ENCODE data around the gene SLC25A10. TPM values are rescaled to one million over a fixed set of nuclear protein-coding genes. Genes with fewer than 3 reads are reported as not detected.
A peak's percentile ranks its signal among the peaks of the same experiment; 100 is the strongest.

The SLC25A10 gene
- total RNA-seq, 1 donor from 2014 or later, result 8.6 TPM

DNA sequence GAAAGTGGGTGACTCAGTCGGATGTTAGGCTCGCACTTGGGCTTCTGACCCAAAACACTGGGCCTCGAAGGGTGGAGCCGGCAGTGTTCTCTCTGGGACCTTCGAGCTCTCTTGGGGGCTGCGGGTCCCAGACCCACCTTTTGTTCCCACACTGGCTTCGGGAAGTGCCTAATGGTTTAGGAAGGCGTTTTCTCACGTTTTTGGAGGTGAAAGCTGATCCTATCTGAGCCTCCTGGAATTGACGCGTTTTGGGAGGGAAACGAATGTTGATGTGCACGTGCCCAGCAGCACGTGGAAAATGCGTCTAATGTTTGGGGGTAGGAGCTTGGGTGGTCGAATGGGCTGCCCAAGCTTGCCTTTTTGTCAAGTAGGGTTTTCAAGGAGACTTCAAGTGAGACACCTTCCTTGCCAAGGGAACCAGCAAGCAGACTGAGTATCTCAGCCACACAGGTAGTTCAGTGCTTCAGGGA is 27.6 kb upstream of the SLC25A10 start:
- DNase-seq (no peak), ATAC-seq (no peak)
- intact Hi-C loops (cut with micrococcal nuclease), result no loop called here

GRCh38 chr17:81685108-81685507 is 27.0 kb upstream of the SLC25A10 start:
- DNase-seq (no peak), ATAC-seq (no peak)
- intact Hi-C loops (cut with micrococcal nuclease), result no loop called here

DNA sequence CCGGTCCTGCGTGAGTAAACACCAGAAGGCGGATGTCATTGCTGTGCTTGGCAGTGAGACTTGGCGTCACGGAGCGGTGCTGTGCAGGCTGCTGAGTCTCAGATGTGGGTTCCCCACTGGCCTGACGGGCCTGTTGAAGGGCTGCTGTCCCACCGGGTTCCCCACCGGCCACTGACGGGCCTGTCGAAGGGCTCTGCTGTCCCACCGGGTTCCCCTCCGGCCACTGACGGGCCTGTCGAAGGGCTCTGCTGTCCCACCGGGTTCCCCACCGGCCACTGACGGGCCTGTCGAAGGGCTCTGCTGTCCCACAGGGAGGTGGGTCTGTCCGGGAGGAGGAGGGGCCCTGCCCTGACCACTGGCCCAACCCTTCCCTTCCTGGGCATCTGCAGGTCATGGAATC is 25.5 kb upstream of the SLC25A10 start:
- intact Hi-C loops (cut with micrococcal nuclease), result no loop called here
- no peak for DNase-seq

GRCh38 chr17:81687770-81688541 is 24.1 kb upstream of the SLC25A10 start:
- ATAC-seq (no peak), DNase-seq (no peak)
- intact Hi-C loops (cut with micrococcal nuclease), result no loop called here

More for the DNA sequence above, 25.5 kb upstream of the SLC25A10 start:
- no peak for ATAC-seq

DNA sequence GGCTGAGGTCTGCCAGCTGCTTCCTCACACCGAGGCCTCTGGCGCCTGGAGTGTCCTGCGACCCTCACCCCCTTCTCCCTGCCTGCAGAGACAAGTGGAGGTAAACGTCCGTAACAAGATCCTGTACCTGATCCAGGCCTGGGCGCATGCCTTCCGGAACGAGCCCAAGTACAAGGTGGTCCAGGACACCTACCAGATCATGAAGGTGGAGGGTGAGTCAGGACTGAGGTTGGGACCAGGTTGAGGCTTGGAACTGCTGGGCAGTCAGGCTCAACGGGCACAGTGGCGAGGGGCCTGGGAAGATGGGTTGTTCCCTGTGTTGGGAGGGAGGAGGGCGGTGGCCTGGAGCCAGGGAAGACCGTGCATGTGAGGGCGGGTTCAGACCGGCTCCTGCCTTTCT is 23.5 kb upstream of the SLC25A10 start:
- ATAC-seq, result no peak
- DNase-seq, result no peak
- intact Hi-C loops (cut with micrococcal nuclease), result no loop called here

DNA sequence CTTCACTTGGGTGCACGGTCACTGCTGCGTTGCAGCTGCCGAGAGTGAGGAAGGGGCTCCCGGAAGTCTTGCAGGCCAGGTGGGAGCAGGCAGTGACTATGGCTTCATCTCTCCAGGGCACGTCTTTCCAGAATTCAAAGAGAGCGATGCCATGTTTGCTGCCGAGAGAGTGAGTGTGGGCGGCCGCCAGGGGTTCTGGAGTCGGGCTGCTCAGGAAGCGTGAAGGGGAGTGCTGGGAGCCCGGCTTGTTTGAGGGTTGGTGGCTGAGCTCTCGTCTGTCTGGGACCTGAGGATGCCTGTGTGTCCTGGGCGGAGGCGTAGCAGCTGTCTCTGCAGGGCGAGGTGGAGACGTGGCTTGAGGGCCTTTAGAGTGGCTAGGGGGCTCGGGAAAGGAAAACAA is 22.0 kb upstream of the SLC25A10 start:
- no peak for ATAC-seq
- intact Hi-C loops (cut with micrococcal nuclease), result no loop called here
- no peak for DNase-seq

DNA sequence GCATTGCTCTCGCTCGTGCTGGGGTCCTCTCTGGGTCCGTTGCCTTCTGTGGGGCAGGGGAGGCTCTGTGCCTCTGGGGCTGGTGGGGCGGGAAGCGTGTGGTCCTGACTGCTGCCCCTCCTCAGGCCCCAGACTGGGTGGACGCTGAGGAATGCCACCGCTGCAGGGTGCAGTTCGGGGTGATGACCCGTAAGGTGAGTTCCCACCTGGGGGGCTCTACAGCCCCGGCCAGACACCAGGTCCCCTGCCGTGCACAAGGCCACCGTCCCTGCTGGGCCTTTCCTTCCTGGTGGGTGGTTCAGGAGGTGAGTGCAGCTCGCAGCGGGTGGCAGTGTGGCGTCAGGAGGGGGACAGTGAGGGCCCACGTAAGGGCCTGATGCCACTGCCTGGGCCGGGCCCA is 21.5 kb upstream of the SLC25A10 start:
- no peak for ATAC-seq
- intact Hi-C loops (cut with micrococcal nuclease), result no loop called here
- DNase-seq, result no peak

DNA sequence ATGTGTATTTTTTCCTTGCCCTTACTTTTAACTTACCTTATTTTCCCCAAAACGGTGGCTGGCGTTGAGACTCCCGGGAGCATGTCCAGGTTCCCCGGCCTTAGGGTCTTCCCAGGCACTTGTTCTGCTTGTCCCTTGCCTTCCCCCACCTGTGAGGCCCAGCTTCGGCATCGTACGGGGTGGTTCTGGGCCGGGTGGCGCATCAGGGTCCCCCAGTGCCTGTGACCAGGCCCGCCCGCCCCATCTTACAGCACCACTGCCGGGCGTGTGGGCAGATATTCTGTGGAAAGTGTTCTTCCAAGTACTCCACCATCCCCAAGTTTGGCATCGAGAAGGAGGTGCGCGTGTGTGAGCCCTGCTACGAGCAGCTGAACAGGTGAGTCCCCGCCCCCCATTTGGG is 20.9 kb upstream of the SLC25A10 start:
- intact Hi-C loops (cut with micrococcal nuclease), result no loop called here
- DNase-seq, result no peak

GRCh38 chr17:81691608-81692007 is 20.5 kb upstream of the SLC25A10 start:
- intact Hi-C loops (cut with micrococcal nuclease), result no loop called here
- ATAC-seq (no peak), DNase-seq (no peak)

More for the DNA sequence above, 20.9 kb upstream of the SLC25A10 start:
- ATAC-seq, result no peak

- no peak for ATAC-seq
- intact Hi-C loops (cut with micrococcal nuclease), result no loop called here
Measured at GRCh38 chr17:81693509-81694210, 18.4 kb upstream of the SLC25A10 start.

DNA sequence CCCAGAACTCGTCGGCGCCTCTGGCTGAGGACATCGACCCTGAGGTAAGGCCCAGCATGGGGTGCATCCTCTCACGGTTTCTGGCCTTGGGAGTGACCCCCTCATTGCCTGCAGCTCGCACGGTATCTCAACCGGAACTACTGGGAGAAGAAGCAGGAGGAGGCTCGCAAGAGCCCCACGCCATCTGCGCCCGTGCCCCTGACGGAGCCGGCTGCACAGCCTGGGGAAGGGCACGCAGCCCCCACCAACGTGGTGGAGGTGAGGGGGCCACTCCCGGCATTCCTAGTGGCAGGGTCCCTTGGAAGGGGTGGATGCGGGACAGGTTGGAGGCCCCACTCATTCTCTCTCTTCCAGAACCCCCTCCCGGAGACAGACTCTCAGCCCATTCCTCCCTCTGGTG is 17.3 kb upstream of the SLC25A10 start:
- intact Hi-C loops (cut with micrococcal nuclease), result no loop called here
- no peak for ATAC-seq
- DNase-seq, result no peak

More at GRCh38 chr17:81693509-81694210, 18.4 kb upstream of the SLC25A10 start:
- peak; percentile 28 for DNase-seq

GRCh38 chr17:81695211-81695610 is 16.9 kb upstream of the SLC25A10 start:
- intact Hi-C loops (cut with micrococcal nuclease), result no loop called here
- no peak for ATAC-seq
- no peak for DNase-seq

DNA sequence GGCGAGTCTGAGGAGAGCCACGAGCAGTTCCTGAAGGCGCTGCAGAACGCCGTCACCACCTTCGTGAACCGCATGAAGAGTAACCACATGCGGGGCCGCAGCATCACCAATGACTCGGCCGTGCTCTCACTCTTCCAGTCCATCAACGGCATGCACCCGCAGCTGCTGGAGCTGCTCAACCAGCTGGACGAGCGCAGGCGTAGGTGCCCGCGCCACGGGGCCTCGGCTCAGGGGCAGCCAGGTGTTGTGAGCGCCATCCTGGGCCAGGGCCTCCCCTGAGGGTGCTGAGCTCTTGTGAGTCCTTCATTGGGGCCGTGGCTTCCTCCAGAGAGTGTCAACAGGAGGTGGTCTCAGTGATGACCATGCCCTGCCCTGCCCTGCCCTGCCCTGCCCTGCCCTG is 16.3 kb upstream of the SLC25A10 start:
- DNase-seq (peak; percentile 26), ATAC-seq (no peak)
- intact Hi-C loops (cut with micrococcal nuclease), result no loop called here

GRCh38 chr17:81696218-81696941 is 15.7 kb upstream of the SLC25A10 start:
- intact Hi-C loops (cut with micrococcal nuclease), result no loop called here
- ATAC-seq (no peak), DNase-seq (peak; percentile 47)

GRCh38 chr17:81697261-81698044 is 14.6 kb upstream of the SLC25A10 start:
- ATAC-seq, result peak; percentile 64

GRCh38 chr17:81700353-81701287 is 11.5 kb upstream of the SLC25A10 start:
- DNase-seq, result no peak
- no peak for ATAC-seq
- intact Hi-C loops (cut with micrococcal nuclease), result no loop called here

More at GRCh38 chr17:81697261-81698044, 14.6 kb upstream of the SLC25A10 start:
- intact Hi-C loops (cut with micrococcal nuclease), result no loop called here
- DNase-seq, result peak; percentile 38

- ATAC-seq (no peak), DNase-seq (no peak)
- intact Hi-C loops (cut with micrococcal nuclease), result no loop called here
Measured at GRCh38 chr17:81701288-81702071, 10.6 kb upstream of the SLC25A10 start.

All from left ventricle myocardium superior (tissue), 1 donor.